Lung microvascular endothelial cell (primary cell): ENCODE measurements around the gene PAXX. TPM values are rescaled to one million over a fixed set of nuclear protein-coding genes. Genes with fewer than 3 reads are reported as not detected.
"Not testable (repeated sequence)": the region's sequence is repeated elsewhere in the genome, so short reads cannot be mapped to it uniquely, and the experiment has no call there.

Experiments
- DNase-seq, 2 donors: peaks; one replicate each; pipeline versions ENCODE4 v3.0.0 to v3.0.0-alpha.2; 2010; ENCODE audit warnings: low read depth in 2 of 2
- total RNA-seq: library from RNA; depleted of rRNA; stranded (reverse); fragments of >200 nt; gene quantifications from 2 replicates; pipeline ENCODE4 v1.2.1, GENCODE V29; 2014

Gene PAXX
- total RNA-seq, 1 donor from 2014 or later = 9.7 TPM

DNA sequence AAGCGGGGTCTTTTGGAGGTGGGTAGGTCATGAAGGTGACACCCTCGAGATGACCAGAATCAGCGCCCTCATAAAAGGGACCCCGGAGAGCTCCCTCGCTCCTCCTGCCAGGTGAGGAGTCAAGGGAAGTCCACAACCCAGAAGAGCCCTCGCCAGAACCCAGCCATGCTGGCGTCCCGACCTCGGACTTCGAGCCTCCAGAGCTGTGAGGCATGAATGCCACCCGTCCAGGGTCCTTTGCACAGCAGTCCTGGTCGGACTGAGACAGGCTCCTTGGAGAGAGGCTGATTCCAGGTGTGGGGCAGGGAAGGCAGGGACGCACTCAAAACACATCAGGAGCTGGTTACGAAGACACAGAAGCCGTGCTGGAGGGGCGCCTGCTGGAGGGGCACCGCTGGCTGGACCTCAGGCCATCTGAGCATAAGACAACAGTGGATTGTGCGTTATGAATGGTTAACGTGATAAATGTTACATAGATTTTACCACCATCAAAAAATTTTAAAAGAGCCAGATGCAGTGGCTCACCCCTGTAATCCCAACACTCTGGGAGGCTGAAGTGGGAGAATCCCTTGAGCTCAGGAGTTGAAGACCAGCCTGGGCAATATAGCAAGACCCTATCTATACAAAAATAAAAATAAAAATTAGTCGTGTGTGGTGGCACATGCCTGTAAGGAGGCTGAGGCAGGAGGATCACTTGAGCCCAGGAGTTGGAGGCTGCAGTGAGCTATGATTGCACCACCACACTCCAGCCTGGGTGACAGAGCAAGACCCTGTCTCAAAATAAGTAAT lies 9.8 kb downstream of the PAXX start:
- DNase-seq = no peak

DNA sequence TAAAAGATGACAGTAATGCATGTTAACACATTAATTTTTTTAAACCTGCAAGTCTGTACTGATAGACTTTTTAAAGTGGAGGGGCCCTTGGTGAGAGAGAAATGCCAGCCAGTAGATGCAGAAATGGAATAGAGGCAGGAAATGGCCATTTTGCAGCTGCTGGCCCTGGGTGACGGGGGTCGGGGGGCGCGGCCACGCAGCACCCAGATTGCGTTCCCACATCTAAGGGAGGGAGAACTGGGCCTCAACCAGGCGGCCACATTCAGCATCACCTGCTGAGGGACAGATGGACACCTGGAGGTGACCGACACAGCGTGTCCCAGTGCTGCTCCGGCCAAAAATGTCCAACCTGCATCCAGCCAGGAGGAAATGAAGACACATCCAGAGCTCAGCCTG lies 10.4 kb downstream of the PAXX start:
- DNase-seq = no peak

- DNase-seq = not testable (repeated sequence)
Measured at GRCh38 chr9:137004285-137004684, 12.1 kb downstream of the PAXX start.

DNA sequence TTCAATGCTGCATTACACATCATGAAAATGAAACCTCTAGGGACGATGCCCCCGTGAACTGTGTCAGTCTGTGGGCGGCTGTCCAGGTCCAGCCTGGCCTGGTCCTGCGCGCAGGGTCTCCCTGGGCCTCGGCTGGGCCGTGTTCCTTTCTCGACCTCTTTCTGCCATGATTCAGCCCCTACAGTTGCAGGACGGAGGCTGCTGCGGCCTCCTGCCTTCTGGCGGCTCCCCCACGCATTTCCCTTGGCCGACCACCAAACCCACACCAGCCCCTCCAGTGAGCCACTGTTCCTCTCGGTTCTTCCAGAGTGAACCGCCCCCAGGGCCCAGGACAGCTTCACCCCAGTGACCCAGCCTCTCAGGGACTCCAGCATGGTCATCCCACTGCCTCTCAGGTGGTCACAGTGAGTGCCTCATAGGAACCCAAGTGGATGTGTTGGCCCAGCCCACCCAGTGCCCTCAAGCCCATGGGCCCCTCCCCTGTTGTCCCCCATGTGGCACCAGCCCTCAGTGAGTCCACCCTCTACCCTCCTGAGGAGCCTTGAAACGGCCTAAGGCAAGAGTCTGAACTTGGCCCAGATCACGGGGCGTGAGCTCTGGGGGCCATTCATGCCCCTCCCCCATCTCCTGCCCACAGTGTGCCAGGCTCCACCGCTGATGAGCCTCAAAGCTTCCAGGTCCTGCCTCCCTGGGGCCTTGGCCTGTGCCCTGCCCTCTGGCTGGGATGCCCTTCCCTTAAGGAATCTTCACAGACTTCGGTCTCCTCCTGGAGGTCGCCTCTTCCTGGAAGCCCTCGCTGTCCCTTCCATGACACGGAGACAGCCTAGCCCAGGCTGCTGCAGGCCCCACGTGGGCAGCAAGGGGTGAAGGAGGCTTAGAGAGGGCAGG lies 14.1 kb downstream of the PAXX start:
- no peak for DNase-seq

- no peak for DNase-seq
Measured at GRCh38 chr9:137007108-137007815, 15.0 kb downstream of the PAXX start.

DNA sequence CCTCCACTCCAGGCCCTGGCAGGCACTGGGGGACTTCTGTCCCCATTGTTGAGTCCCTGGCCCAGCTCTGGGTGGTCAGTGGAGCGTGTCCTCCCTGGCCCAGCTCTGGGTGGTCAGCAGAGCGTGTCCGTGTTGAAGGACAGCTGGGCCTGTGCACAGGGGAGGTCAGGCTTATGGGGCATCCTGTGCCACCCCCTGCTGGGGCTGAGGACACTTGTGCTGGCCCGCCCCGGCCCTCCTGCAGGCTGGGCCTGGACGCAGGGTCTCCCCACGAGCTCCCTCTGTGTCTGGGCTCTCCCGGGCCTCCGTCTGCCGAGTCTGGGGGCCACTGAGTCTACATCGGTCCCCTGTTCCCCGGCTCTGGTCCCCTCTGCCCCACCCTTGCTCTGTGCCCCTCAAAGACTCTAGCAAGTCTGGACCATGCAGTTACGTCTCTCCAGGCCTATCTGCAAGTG lies 15.6 kb downstream of the PAXX start:
- no peak for DNase-seq

- DNase-seq = no peak
Measured at GRCh38 chr9:137008312-137008711, 16.1 kb downstream of the PAXX start.

DNA sequence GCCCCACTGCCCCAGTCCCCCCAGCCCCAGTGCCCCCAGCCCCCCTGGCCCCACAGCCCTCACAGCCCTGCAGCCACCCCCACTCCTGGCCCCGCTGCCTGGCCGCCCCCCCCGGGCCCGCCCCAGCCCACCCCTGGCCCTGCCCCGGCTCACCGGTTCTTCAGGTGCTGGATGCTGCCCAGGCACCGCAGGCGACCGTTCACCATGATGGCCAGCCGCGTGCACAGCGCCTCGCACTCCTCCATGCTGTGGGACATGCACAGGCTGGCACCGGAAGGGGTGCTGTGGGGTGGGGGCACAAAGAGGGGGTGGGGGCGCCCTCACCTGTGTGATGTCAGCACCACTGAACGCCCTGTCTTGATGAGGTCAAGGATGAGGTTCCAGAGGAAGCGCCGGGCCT lies 17.0 kb downstream of the PAXX start:
- DNase-seq = no peak

- no peak for DNase-seq
Measured at GRCh38 chr9:137009938-137010732, 17.9 kb downstream of the PAXX start.

DNA sequence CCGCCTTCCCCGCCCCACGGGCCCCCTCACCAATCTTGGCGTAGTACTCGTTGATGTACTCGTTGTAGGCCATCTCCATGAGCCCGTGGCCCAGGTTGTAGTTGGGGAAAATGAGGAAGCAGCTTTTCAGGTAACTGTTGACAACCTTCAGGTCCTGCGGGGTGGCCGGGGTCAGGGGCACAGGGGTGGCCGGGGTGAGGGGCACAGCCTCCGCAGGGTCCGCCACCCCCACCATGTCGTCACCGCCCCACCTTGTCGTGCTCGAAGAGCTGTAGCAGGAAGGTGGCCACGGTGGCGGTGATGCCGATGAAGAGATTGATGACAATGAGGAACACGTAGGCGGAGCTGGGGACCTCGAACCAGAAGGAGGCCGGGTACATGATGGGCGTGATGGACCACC lies 18.9 kb downstream of the PAXX start:
- DNase-seq = no peak

DNA sequence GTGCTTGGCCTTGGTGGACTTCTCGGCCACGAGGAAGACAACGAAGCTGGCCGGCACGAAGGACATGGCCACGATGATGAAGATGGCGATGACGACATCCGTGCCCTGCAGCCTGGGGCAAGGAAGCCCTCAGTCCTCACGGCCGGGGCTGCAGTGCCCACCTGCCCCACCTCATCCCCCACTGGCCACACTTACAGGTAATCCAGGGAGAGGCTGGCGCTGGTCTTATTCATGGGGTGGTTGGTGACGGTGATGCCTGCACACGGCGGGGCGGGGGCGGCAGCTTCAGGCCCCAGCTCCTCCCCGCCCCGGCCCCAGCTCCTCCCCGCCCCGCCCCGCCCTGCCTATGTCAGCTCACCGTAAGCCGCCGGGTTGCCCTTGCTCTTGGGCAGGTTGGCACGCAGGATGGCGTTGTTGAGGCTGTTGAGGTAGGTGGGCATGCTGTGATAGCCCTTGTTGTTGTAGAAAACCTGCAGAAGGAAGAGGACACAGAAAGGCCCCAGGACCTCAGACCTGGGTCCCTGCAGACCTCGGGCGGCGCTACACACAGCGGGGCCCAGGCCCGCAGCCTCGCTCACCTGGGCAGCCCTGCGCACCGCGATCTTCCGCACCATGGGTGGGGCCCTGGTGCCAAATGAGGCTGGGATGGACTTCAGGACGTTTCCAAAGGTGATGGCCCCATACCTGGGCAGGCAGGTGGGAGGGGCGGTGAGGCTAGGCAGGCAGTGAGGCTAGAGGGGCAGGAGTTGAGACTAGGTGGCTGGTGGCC lies 19.9 kb downstream of the PAXX start:
- no peak for DNase-seq

DNA sequence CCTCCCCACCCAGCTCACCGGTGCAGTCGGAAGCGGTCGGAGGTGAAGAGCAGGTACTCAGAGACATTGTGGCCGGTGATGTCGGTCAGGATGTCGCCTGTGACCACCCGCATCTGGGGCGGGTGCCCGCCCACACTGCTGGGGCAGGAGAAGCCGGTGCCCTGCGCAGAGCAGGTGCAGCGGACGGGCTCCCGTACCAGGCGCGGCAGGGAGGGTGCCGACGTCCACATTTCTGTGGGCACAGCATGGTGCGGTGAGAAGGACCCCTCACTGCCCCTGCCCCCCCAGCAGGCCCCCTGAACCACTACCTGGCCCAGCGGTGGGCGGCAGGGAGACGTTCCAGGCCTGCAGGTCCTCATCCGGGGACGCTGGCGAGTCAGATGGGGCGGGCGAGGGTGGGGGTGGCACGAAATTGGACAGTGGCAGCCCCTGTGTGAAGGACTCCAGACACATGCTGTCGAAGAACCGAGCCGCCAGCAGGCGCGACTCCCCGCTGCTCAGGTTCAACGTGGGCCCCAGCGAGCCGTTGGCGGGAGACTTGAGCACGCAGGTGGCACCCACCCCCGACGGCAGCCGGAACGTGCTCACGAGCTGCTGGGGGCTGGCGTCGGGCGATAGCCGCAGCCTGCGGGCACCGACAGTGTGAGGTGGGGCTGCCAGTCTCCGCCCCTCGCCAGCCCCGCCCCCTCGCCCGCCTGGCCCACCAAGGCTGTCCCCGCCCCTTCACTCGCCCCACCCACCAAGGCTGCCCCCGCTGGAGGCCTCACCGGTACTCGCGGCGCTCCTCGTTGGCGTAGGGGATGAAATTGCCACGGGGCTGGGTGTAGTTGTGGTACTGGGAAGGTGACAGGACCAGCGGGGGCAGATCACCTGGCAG lies 20.7 kb downstream of the PAXX start:
- DNase-seq = no peak

DNA sequence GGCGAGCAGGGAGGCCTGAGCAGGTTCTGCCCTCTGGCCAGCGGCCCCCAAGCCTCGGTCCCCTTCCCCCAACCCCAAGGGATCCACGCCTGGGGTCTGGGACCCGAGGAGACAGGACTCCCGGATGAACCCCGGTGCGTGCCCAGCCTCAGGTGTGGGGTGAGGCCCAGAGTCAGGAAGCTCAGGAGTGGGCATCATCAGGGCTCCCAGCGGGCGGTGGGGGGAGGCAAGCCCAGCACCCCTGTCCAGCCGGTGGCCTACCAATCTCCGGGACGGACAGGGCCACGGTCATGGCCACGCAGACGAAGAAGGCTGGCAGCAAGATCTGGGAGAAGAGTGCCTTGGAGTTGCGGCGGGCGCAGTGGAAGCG lies 21.3 kb downstream of the PAXX start:
- no peak for DNase-seq

GRCh38 chr9:137014166-137014565 lies 21.9 kb downstream of the PAXX start:
- DNase-seq = no peak

DNA sequence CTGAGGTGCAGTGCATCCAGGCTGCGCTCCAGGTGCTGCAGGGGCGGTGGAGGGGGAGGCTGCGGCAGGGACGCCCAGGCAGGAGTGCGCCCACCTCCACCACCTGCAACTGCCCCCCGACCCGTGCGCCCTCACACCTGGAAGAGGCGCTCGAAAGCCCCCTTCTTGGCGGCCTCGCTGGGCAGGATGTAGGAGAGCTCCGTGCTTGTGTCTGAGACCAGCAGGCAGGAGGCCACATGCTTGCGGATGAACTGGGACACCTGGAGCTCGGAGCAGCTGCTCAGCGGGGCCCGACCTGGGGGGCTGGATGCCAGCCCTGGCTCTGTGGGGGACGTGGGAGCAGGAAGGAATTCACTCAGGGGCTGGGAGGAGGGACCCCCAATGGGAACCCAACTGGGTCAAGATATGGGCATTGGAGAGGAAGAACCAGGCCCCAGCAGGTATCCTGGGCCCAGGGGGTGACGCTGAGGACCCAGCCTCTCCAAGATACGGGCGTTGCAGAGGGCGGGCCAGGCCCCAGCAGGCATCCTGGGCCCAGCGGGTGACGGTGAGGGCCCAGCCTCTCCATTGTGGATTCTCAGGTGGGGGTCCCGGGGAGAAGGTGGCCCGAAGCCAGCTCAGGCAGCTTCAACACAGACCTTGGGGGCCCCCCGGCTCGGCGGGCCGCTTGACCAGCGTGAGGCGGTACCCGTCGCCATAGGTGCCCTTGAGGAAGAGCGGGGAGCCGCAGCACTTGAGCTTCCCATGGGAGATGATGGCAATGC lies 22.7 kb downstream of the PAXX start:
- DNase-seq = no peak

- DNase-seq = no peak
Measured at GRCh38 chr9:137015540-137015930, 23.3 kb downstream of the PAXX start.

DNA sequence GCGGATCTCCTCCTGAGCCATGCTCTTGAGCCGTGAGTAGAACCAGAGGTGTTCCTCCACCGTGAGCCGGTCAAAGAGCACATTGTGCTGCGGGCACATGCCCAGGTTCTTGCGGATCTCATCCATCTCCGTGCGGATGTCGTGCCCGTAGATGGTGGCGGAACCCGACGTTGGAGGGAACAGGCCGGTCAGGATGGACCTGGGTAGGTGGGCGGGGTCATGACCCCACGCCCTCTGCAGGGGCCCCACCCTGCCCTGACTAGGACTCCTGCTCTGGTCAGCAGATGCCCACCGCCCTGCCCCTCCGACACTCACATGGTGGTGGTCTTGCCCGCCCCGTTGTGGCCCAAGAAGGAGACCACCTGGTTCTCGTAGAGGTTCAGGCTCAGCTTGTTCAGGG lies 23.8 kb downstream of the PAXX start:
- no peak for DNase-seq

DNA sequence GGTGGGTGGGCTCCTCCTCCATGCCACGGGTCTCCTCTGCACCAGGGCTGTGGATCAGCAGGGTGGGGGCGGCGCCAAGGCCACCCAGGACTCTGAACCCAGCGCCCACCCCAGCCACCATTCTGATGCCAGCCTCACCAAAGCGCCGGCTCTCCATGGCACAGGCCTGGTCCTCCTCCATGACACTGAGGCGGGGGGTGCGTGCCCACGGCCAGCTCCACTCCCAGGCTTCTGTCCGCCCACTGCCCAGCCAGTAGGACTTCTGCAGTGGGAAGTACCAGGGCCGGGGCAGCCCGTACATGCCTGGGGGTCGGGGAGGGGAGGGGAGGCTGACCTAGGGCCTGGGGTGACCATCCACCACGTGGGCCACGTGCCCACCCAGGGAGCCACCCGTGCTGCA lies 24.2 kb downstream of the PAXX start:
- no peak for DNase-seq

- DNase-seq = no peak
Measured at GRCh38 chr9:137017071-137017470, 24.8 kb downstream of the PAXX start.
